NCI-H82 (cell line): ENCODE results near the gene CCL11.
A peak's percentile ranks its signal among the peaks of the same experiment; 100 is the strongest.
"Not testable (repeated sequence)": the region's sequence is repeated elsewhere in the genome, so short reads cannot be mapped to it uniquely, and the experiment has no call there.

Source experiments
- DNase-seq: peaks from one replicate; lab custom pipeline; 2025; lab: John Stamatoyannopoulos, UW

The CCL11 gene

GRCh38 chr17:34307110-34307509 is 21.6 kb downstream of the CCL11 start:
- DNase-seq = no peak

- DNase-seq = no peak
These were observed 22.8 kb downstream of the CCL11 start for GRCh38 chr17:34308371-34308770.

- no peak for DNase-seq
These were observed 25.7 kb downstream of the CCL11 start for GRCh38 chr17:34311291-34311690.

GRCh38 chr17:34312080-34312479 is 26.5 kb downstream of the CCL11 start:
- DNase-seq = no peak

- no peak for DNase-seq
These were observed 27.6 kb downstream of the CCL11 start for GRCh38 chr17:34313164-34313563.

- no peak for DNase-seq
These were observed 28.7 kb downstream of the CCL11 start for GRCh38 chr17:34314279-34314678.

GRCh38 chr17:34318474-34318873 is 32.9 kb downstream of the CCL11 start:
- peak; percentile 49 for DNase-seq

GRCh38 chr17:34319039-34319483 is 33.5 kb downstream of the CCL11 start, which contains the start of gene CCL8:
Gene CCL8 (plus strand): TSS chr17:34319435. CDS start chr17:34319502, 67 bp downstream.
- no peak for DNase-seq

- no peak for DNase-seq
These were observed 36.4 kb downstream of the CCL11 start for GRCh38 chr17:34321964-34322363.

- DNase-seq = not testable (repeated sequence)
These were observed 42.0 kb downstream of the CCL11 start for GRCh38 chr17:34327580-34327979.

- DNase-seq = no peak
These were observed 52.2 kb downstream of the CCL11 start for GRCh38 chr17:34337701-34338100.
